ENCODE measurements around the gene DOK1.

DOK1 gene

GRCh38 chr2:74597410-74597809, 42.9 kb downstream of the DOK1 start:
- no peak for DNase-seq (ENCODE audit: low read depth in 1 of 2, low spot score in 1 of 2)

GRCh38 chr2:74599676-74600075, 45.2 kb downstream of the DOK1 start:
- no peak for DNase-seq (ENCODE audit: low read depth in 1 of 2, low spot score in 1 of 2)

GRCh38 chr2:74602586-74603281, 48.2 kb downstream of the DOK1 start:
- no peak for DNase-seq (ENCODE audit: low read depth in 1 of 2, low spot score in 1 of 2)

- DNase-seq (ENCODE audit: low read depth in 1 of 2, low spot score in 1 of 2): no peak
These were observed 48.9 kb downstream of the DOK1 start for GRCh38 chr2:74603282-74604000.

GRCh38 chr2:74606927-74607326, 52.4 kb downstream of the DOK1 start:
- no peak for DNase-seq (ENCODE audit: low read depth in 1 of 2, low spot score in 1 of 2)

All from stimulated activated CD4-positive, alpha-beta T cell treated with anti-CD3 and anti-CD28 coated beads, Interleukin-15, amount 100 ng/mL, for 1 hour (primary cell).